ENCODE results near the gene ZDHHC11. TPM values are rescaled to one million over a fixed set of nuclear protein-coding genes. Genes with fewer than 3 reads are reported as not detected.
"Not testable (repeated sequence)": the region's sequence is repeated elsewhere in the genome, so short reads cannot be mapped to it uniquely, and the experiment has no call there.

ZDHHC11 gene
- total and polyA plus RNA-seq, 2 experiments from 2014 or later: 5.8 to 8.5 TPM

DNA sequence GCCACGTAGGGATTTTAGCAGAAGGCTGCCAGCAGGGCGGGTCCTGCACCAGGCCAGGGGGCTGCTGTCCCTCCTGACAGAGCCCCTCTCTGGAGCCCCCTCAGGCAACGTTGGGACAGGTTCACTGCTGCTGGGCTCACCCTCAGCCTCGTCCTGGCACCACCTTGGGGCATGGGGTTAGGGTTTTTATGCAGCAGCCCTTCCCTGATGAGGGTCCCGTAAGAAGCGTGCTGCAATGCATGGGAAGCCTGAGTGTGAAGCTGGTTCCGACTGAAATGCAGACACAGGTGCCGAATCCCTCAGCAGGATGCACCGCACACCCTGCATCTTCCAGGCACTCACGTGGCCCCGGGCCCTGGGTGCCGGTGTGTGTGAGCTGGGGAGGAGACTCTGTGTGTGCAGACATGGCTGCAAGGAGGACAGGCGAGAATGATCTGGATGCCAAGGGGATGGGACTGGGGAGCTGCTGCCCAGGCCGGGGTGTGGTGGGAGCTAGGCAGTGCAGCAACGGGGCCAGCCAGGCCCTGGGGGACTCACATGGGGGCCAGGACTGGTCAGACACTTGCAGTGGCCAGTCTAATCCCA, 93.3 kb downstream of the ZDHHC11 start:
- peaks cover 22% of the 10 kb centered on the region for H3K4me1 ChIP-seq (ENCODE audit: insufficient read depth)
- WGBS (ENCODE audit: low lambda C conversion rate, missing lambda C conversion rate): 87% methylated on average over 14 of the region's 15 CpGs
- H4K20me1 ChIP-seq (ENCODE audit: insufficient read depth, poor library complexity, severe bottlenecking): no peaks in the 10 kb centered on the region
- no peak overlapping the region for H3K4me3 ChIP-seq
- H3K27ac ChIP-seq: no peak overlapping the region
- no peak overlapping the region for H2AFZ ChIP-seq
- no peaks in the 10 kb centered on the region for H3K9me2 ChIP-seq (replicated peaks; ENCODE audit: insufficient read depth)
- no peaks in the 10 kb centered on the region for H3K9me3 ChIP-seq (ENCODE audit: low read depth)
- no peaks in the 10 kb centered on the region for H3K79me2 ChIP-seq
- H3K27me3 ChIP-seq: no peaks in the 10 kb centered on the region
- DNase-seq (ENCODE audit: low spot score): no peak
- no peaks in the 10 kb centered on the region for H3K36me3 ChIP-seq (replicated peaks; ENCODE audit: insufficient read depth, low read depth)
- H3K4me2 ChIP-seq: peak overlapping the region; percentile 29
- TF ChIP-seq EZH2 (IDR thresholded peaks at IDR 0.05; ENCODE audit: borderline replicate concordance) (no peak), CTCF (IDR thresholded peaks at IDR 0.05; ENCODE audit: poor library complexity) (no peak), EZH2phosphoT487 (IDR thresholded peaks at IDR 0.05; ENCODE audit: low read depth, severe bottlenecking, unreplicated experiment) (no peak)

DNA sequence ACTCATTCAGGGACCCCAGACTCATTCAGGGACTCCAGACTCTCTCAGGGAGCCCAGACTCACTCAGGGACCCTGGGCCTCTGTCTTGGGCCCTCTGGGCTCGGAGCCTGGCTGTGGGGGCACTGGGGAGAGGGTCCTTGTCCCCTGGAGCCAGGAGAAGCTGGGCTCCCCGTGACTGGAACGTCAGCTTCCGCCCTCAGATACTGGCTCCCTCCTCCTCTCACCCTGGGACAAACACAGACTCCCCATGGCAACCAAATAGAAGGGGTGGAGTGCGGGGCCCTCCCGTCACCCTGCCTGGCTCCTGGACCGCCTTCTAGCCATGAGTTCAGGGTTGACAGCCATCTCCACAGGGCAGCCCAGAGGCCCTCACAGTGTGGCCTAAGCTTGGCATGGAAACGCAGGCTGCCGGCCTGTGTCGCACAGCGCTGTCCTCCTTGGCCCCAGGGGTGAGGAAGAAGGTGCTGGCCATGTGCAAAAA, 93.9 kb downstream of the ZDHHC11 start:
- Histone ChIP-seq H3K4me2 (peak overlapping the region; percentile 44), H2AFZ (no peak overlapping the region), H3K4me1 (ENCODE audit: insufficient read depth) (peaks cover 22% of the 10 kb centered on the region), H3K79me2 (no peaks in the 10 kb centered on the region), H3K27ac (no peak overlapping the region), H3K36me3 (replicated peaks; ENCODE audit: insufficient read depth, low read depth) (no peaks in the 10 kb centered on the region), H3K4me3 (no peak overlapping the region), H3K27me3 (no peaks in the 10 kb centered on the region), H3K9me2 (replicated peaks; ENCODE audit: insufficient read depth) (no peaks in the 10 kb centered on the region), H3K9me3 (ENCODE audit: low read depth) (no peaks in the 10 kb centered on the region), H4K20me1 (ENCODE audit: insufficient read depth, poor library complexity, severe bottlenecking) (no peaks in the 10 kb centered on the region)
- DNase-seq (ENCODE audit: low spot score): peak; percentile 66
- WGBS (ENCODE audit: low lambda C conversion rate, missing lambda C conversion rate): 48% methylated on average over 10 of the region's 11 CpGs
- TF ChIP-seq EZH2phosphoT487 (IDR thresholded peaks at IDR 0.05; ENCODE audit: low read depth, severe bottlenecking, unreplicated experiment) (no peak), EZH2 (IDR thresholded peaks at IDR 0.05; ENCODE audit: borderline replicate concordance) (no peak), CTCF (IDR thresholded peaks at IDR 0.05; ENCODE audit: poor library complexity) (no peak)

GRCh38 chr5:756171-756570, 94.6 kb downstream of the ZDHHC11 start:
- 93% methylated on average over 10 of the region's 10 CpGs for WGBS (ENCODE audit: low lambda C conversion rate, missing lambda C conversion rate)
- no peak overlapping the region for H3K27ac ChIP-seq

GRCh38 chr5:754143-754632, 96.6 kb downstream of the ZDHHC11 start:
- not testable (repeated sequence) for H2AFZ ChIP-seq; H3K79me2 ChIP-seq; H3K4me2 ChIP-seq; H3K9me2 ChIP-seq (replicated peaks; ENCODE audit: insufficient read depth); H3K9me3 ChIP-seq (ENCODE audit: low read depth); H3K4me3 ChIP-seq; DNase-seq (ENCODE audit: low spot score); H3K27ac ChIP-seq; H3K36me3 ChIP-seq (replicated peaks; ENCODE audit: insufficient read depth, low read depth); H4K20me1 ChIP-seq (ENCODE audit: insufficient read depth, poor library complexity, severe bottlenecking); H3K27me3 ChIP-seq
- H3K4me1 ChIP-seq (ENCODE audit: insufficient read depth): peaks cover 22% of the 10 kb centered on the region
- 71% methylated on average over 16 of the region's 16 CpGs for WGBS (ENCODE audit: low lambda C conversion rate, missing lambda C conversion rate)

More at GRCh38 chr5:756171-756570, 94.6 kb downstream of the ZDHHC11 start:
- Histone ChIP-seq H4K20me1 (ENCODE audit: insufficient read depth, poor library complexity, severe bottlenecking) (no peaks in the 10 kb centered on the region), H3K4me2 (no peak overlapping the region), H3K27me3 (no peaks in the 10 kb centered on the region), H3K9me3 (ENCODE audit: low read depth) (no peaks in the 10 kb centered on the region), H3K4me3 (no peak overlapping the region), H3K9me2 (replicated peaks; ENCODE audit: insufficient read depth) (no peaks in the 10 kb centered on the region), H2AFZ (no peak overlapping the region), H3K4me1 (ENCODE audit: insufficient read depth) (peaks cover 22% of the 10 kb centered on the region), H3K36me3 (replicated peaks; ENCODE audit: insufficient read depth, low read depth) (no peaks in the 10 kb centered on the region), H3K79me2 (no peaks in the 10 kb centered on the region)
- TF ChIP-seq CTCF (IDR thresholded peaks at IDR 0.05; ENCODE audit: poor library complexity) (no peak), EZH2 (IDR thresholded peaks at IDR 0.05; ENCODE audit: borderline replicate concordance) (no peak), EZH2phosphoT487 (IDR thresholded peaks at IDR 0.05; ENCODE audit: low read depth, severe bottlenecking, unreplicated experiment) (no peak)
- DNase-seq (ENCODE audit: low spot score): no peak

GRCh38 chr5:753567-754142, 97.1 kb downstream of the ZDHHC11 start:
- not testable (repeated sequence) for H3K9me3 ChIP-seq (ENCODE audit: low read depth); H3K27ac ChIP-seq; H3K79me2 ChIP-seq; H3K4me3 ChIP-seq; H3K36me3 ChIP-seq (replicated peaks; ENCODE audit: insufficient read depth, low read depth); H3K27me3 ChIP-seq; H3K9me2 ChIP-seq (replicated peaks; ENCODE audit: insufficient read depth); H2AFZ ChIP-seq; H3K4me2 ChIP-seq; H4K20me1 ChIP-seq (ENCODE audit: insufficient read depth, poor library complexity, severe bottlenecking); DNase-seq (ENCODE audit: low spot score)
- WGBS (ENCODE audit: low lambda C conversion rate, missing lambda C conversion rate): 84% methylated on average over 16 of the region's 19 CpGs
- peaks cover 20% of the 10 kb centered on the region for H3K4me1 ChIP-seq (ENCODE audit: insufficient read depth)

- not testable (repeated sequence) for H3K27me3 ChIP-seq; H3K4me3 ChIP-seq; H3K79me2 ChIP-seq; H3K9me3 ChIP-seq (ENCODE audit: low read depth); H4K20me1 ChIP-seq (ENCODE audit: insufficient read depth, poor library complexity, severe bottlenecking); H3K27ac ChIP-seq; H3K9me2 ChIP-seq (replicated peaks; ENCODE audit: insufficient read depth); H3K4me1 ChIP-seq (ENCODE audit: insufficient read depth); H3K4me2 ChIP-seq; H3K36me3 ChIP-seq (replicated peaks; ENCODE audit: insufficient read depth, low read depth); H2AFZ ChIP-seq; DNase-seq (ENCODE audit: low spot score)
- 67% methylated on average over 17 of the region's 20 CpGs for WGBS (ENCODE audit: low lambda C conversion rate, missing lambda C conversion rate)
Measured at GRCh38 chr5:752532-753115, 98.2 kb downstream of the ZDHHC11 start.
